Mucosa of rectum (tissue), 2 donors: Measurements from ENCODE around the gene ICOSLG.
"Not testable (repeated sequence)": the region's sequence is repeated elsewhere in the genome, so short reads cannot be mapped to it uniquely, and the experiment has no call there.

Experiments used
- H3K27ac ChIP-seq, 2 donors: one replicate each; pipeline ENCODE4 v1.7.0; 2013; ENCODE audit warnings: inconsistent platforms in 2 of 2, low read depth in 2 of 2, low read length in 2 of 2
- H3K27me3 ChIP-seq, 2 donors: one replicate each; pipeline ENCODE4 v1.7.0; 2013; ENCODE audit warnings: low read length in 2 of 2; ENCODE audit not compliant: control insufficient read depth in 2 of 2, insufficient read depth in 2 of 2
- H3K36me3 ChIP-seq, 2 donors: one replicate each; pipeline ENCODE4 v1.7.0; 2013; ENCODE audit warnings: low read length in 2 of 2; ENCODE audit not compliant: control insufficient read depth in 2 of 2, insufficient read depth in 2 of 2
- H3K4me1 ChIP-seq, 2 donors: one replicate each; pipeline ENCODE4 v1.7.0; 2013; ENCODE audit warnings: low read length in 2 of 2, mild to moderate bottlenecking in 1 of 2; ENCODE audit not compliant: control insufficient read depth in 2 of 2, insufficient read depth in 2 of 2
- H3K4me3 ChIP-seq, 2 donors: one replicate each; pipeline ENCODE4 v1.7.0; 2013; ENCODE audit warnings: low read length in 2 of 2
- H3K9ac ChIP-seq, 2 donors: one replicate each; pipeline ENCODE4 v1.7.0; 2013; ENCODE audit warnings: low read length in 2 of 2, low read depth in 1 of 2, mild to moderate bottlenecking in 1 of 2
- H3K9me3 ChIP-seq, 2 donors: one replicate each; pipeline ENCODE4 v1.7.0; 2013; ENCODE audit warnings: low read length in 2 of 2; ENCODE audit not compliant: control insufficient read depth in 2 of 2
- donor health status: healthy.
- donor health status: Normal muscosa, but diverticular disease.

ICOSLG gene

GRCh38 chr21:44240842-44241241 is at the start of gene ICOSLG:
ICOSLG (minus strand) TSS chr21:44240943; CDS start chr21:44240817, 126 bp downstream.
- H3K9ac ChIP-seq, H3K27me3 ChIP-seq, H3K36me3 ChIP-seq, H3K4me3 ChIP-seq, H3K9me3 ChIP-seq, H3K4me1 ChIP-seq, H3K27ac ChIP-seq: not testable (repeated sequence)

GRCh38 chr21:44289381-44290010 is 48.8 kb upstream of the ICOSLG start:
- Histone ChIP-seq H3K4me1 (no peaks in the 10 kb centered on the region), H3K9me3 (no peaks in the 10 kb centered on the region), H3K9ac (no peak overlapping the region), H3K36me3 (no peaks in the 10 kb centered on the region), H3K4me3 (no peak overlapping the region), H3K27me3 (no peaks in the 10 kb centered on the region), H3K27ac (no peak overlapping the region)

GRCh38 chr21:44288251-44289110 is 47.7 kb upstream of the ICOSLG start:
- no peak overlapping the region for H3K27ac ChIP-seq
- H3K9ac ChIP-seq: no peak overlapping the region
- no peak overlapping the region for H3K4me3 ChIP-seq
- H3K4me1 ChIP-seq: no peaks in the 10 kb centered on the region
- H3K27me3 ChIP-seq: no peaks in the 10 kb centered on the region
- no peaks in the 10 kb centered on the region for H3K36me3 ChIP-seq
- no peaks in the 10 kb centered on the region for H3K9me3 ChIP-seq

GRCh38 chr21:44286716-44287632 is 46.2 kb upstream of the ICOSLG start:
- Histone ChIP-seq H3K9ac (no peak overlapping the region), H3K27me3 (no peaks in the 10 kb centered on the region), H3K4me1 (no peaks in the 10 kb centered on the region), H3K27ac (no peak overlapping the region), H3K9me3 (no peaks in the 10 kb centered on the region), H3K36me3 (no peaks in the 10 kb centered on the region), H3K4me3 (no peak overlapping the region)

GRCh38 chr21:44286086-44286715 is 45.5 kb upstream of the ICOSLG start:
- no peak overlapping the region for H3K4me3 ChIP-seq
- no peaks in the 10 kb centered on the region for H3K9me3 ChIP-seq
- H3K9ac ChIP-seq: no peak overlapping the region
- H3K27ac ChIP-seq: no peak overlapping the region
- H3K27me3 ChIP-seq: no peaks in the 10 kb centered on the region
- H3K4me1 ChIP-seq: no peaks in the 10 kb centered on the region
- no peaks in the 10 kb centered on the region for H3K36me3 ChIP-seq

GRCh38 chr21:44285138-44285992 is 44.6 kb upstream of the ICOSLG start, which contains the start of gene AIRE:
AIRE (plus strand) TSS chr21:44285876; CDS start chr21:44286007, 131 bp downstream.
- Histone ChIP-seq H3K4me3 (no peak within 1 kb of the TSS), H3K4me1 (no peaks in the 10 kb centered on the region), H3K9me3 (no peaks in the 10 kb centered on the region), H3K27ac (no peak within 1 kb of the TSS), H3K27me3 (no peaks in the 10 kb centered on the region), H3K36me3 (no peaks in the 10 kb centered on the region), H3K9ac (no peak within 1 kb of the TSS)

- Histone ChIP-seq H3K27ac (no peak overlapping the region), H3K27me3 (no peaks in the 10 kb centered on the region), H3K4me3 (no peak overlapping the region), H3K4me1 (no peaks in the 10 kb centered on the region), H3K9ac (no peak overlapping the region), H3K9me3 (no peaks in the 10 kb centered on the region), H3K36me3 (no peaks in the 10 kb centered on the region)
Measured at GRCh38 chr21:44283948-44284347, 43.2 kb upstream of the ICOSLG start.

- not testable (repeated sequence) for H3K4me3 ChIP-seq, H3K27me3 ChIP-seq, H3K27ac ChIP-seq, H3K4me1 ChIP-seq, H3K9me3 ChIP-seq, H3K9ac ChIP-seq, H3K36me3 ChIP-seq
Measured at GRCh38 chr21:44283211-44283785, 42.6 kb upstream of the ICOSLG start.

- Histone ChIP-seq H3K4me1 (no peaks in the 10 kb centered on the region), H3K27me3 (no peaks in the 10 kb centered on the region), H3K4me3 (no peak overlapping the region), H3K36me3 (no peaks in the 10 kb centered on the region), H3K9ac (no peak overlapping the region), H3K9me3 (no peaks in the 10 kb centered on the region), H3K27ac (no peak overlapping the region)
Measured at GRCh38 chr21:44282370-44282769, 41.6 kb upstream of the ICOSLG start.
